Measurements from ENCODE around the gene LEFTY1. TPM values are rescaled to one million over a fixed set of nuclear protein-coding genes. Genes with fewer than 3 reads are reported as not detected.
A peak's percentile ranks its signal among the peaks of the same experiment; 100 is the strongest.

LEFTY1 gene
- total and polyA plus RNA-seq, 9 of the 15 experiments (the other 6 are each of a cell fraction or from before 2014, with no cell fraction given): 0.07 to 0.24 (median 0.17) TPM; not detected in 5

GRCh38 chr1:225915538-225915991, 26.6 kb upstream of the LEFTY1 start:
- H3K27ac ChIP-seq (ENCODE audit: extremely low read depth, low read depth, low read length): no peak overlapping the region
- ChIA-PET CTCF (ENCODE audit: low intra/inter-chr PET ratio) (no interaction called here), POLR2A (interaction anchor here (0.6 to 2.4 kb wide), 8 partner anchors 8 to 491 kb away, joined by 3 to 9 read pairs (median 3); no protein-coding TSS in a partner anchor)
- H3K9me3 ChIP-seq (replicated peaks; ENCODE audit: control insufficient read depth, insufficient read depth, low read depth, low read length): no peaks in the 10 kb centered on the region
- no peak for DNase-seq (ENCODE audit: extremely low read depth in 1 of 4, low spot score in 3 of 4)
- no peak overlapping the region for H3K4me2 ChIP-seq (ENCODE audit: insufficient read depth, low read length)
- no peak overlapping the region for H2AFZ ChIP-seq (ENCODE audit: low read depth, low read length)
- H3K4me1 ChIP-seq (replicated peaks in 1 of 2; ENCODE audit: control insufficient read depth in 2 of 2, insufficient read depth in 2 of 2, low read length in 2 of 2): peaks cover 0 to 12% of the 10 kb centered on the region in 2 experiments; a peak in 2 of 5 replicates
- H3K4me3 ChIP-seq: no peak overlapping the region
- no peak for FAIRE-seq
- intact Hi-C loops (cut with micrococcal nuclease): no loop called here
- H3K9me1 ChIP-seq (ENCODE audit: control insufficient read depth, insufficient read depth, low read length): no peaks in the 10 kb centered on the region
- H3K79me2 ChIP-seq (ENCODE audit: control insufficient read depth, insufficient read depth, low read length): 0 out of 3 replicates have a peak, but pooled peaks cover under 1% of the 10 kb centered on the region
- in situ Hi-C loops (cut with MboI): no loop called here
- no peak overlapping the region for H3K9ac ChIP-seq (ENCODE audit: insufficient read depth in 1 of 2, low read depth in 2 of 2, low read length in 2 of 2)
- H4K20me1 ChIP-seq (replicated peaks; ENCODE audit: control insufficient read depth, insufficient read depth, low read length): no peaks in the 10 kb centered on the region
- TF ChIP-seq CLOCK (CRISPR knock-in tag; IDR thresholded peaks at IDR 0.05; ENCODE audit: borderline replicate concordance): no peak
- peak; percentile 71; the same call in 1 of the 2 replicates for TF ChIP-seq RFX1 (IDR thresholded peaks at IDR 0.05)
- TF ChIP-seq NFIC (IDR thresholded peaks at IDR 0.05): peak; percentile 70
- peaks cover 35% of the 10 kb centered on the region for H3K36me3 ChIP-seq (ENCODE audit: control insufficient read depth, insufficient read depth, low read length)
- 72% methylated on average over 7 of the region's 7 CpGs for WGBS (ENCODE audit: insufficient coverage, low coverage, missing lambda C conversion rate)
- no peaks in the 10 kb centered on the region for H3K27me3 ChIP-seq (ENCODE audit: control insufficient read depth in 2 of 2, insufficient read depth in 2 of 2, low read length in 2 of 2)
- ATAC-seq: peak; percentile 7; the same call in 2 of the 3 replicates
- no TSS peak for BruUV-seq (replicated peaks)

All from K562 (cell line).